Right cardiac atrium (tissue), 5 donors: ENCODE measurements around the gene PHC3. TPM values are rescaled to one million over a fixed set of nuclear protein-coding genes. Genes with fewer than 3 reads are reported as not detected.

Experiments
- ATAC-seq, 2 donors: fragments of 200-7000 bp; cut with Tn5 transposase; one replicate each; pipeline versions ENCODE4 v1.8.0 to v1.9.1; 2020; ENCODE audit warnings: moderate library complexity in 2 of 2, mild to moderate bottlenecking in 1 of 2
- DNase-seq, 3 donors: peaks; one replicate each; pipeline ENCODE4 v3.0.0-alpha.2; 2020
- H3K27ac ChIP-seq: one replicate; pipeline ENCODE4 v1.5.1; 2013; ENCODE audit warnings: mild to moderate bottlenecking, low read length, control low read depth, moderate library complexity
- H3K27me3 ChIP-seq: one replicate; pipeline ENCODE4 v1.6.1; 2013; ENCODE audit not compliant: control insufficient read depth, insufficient read depth
- H3K4me1 ChIP-seq: one replicate; pipeline ENCODE4 v1.6.1; 2013; ENCODE audit warnings: low read length; ENCODE audit not compliant: control insufficient read depth, insufficient read depth
- H3K4me3 ChIP-seq: one replicate; pipeline ENCODE4 v1.5.1; 2013; ENCODE audit warnings: low read length, control low read depth
- H3K9me3 ChIP-seq: one replicate; pipeline ENCODE4 v1.6.1; 2013; ENCODE audit warnings: low read length; ENCODE audit not compliant: control insufficient read depth
- WGBS: extraction: QIAGEN DNeasy Blood & Tissue Kit; methylation state at CpG from one replicate; pipeline ENCODE4 v1.1.7; 2013; 5-methylcytosine and 5-hydroxymethylcytosine counted together
- intact Hi-C, 4 donors: fragments of 100-400 bp; cut with DNase I; formaldehyde crosslinking; loops; one replicate each; pipeline versions ENCODE4 v1.11.0 to v1.14.0; 2022 to 2023
- polyA plus RNA-seq: library from polyadenylated mRNA; stranded (reverse); fragments of 200-250 nt; gene quantifications from one replicate; pipeline ENCODE4 v1.2.3, GENCODE V29; 2013
- total RNA-seq, 4 donors: library from RNA; stranded (reverse); fragmentation: NEBNext Ultra II Directional; extraction: Animal tissue kit (Norgen Biotek cat#: 25700); gene quantifications; one replicate each; pipeline ENCODE4 v1.2.1, GENCODE V29; 2021
- donor health status: healthy with polysubstance abuse.
- donor health status: DM: no; HTN: yes; CAD: no.
- donor health status: DM: no; HTN: no; CAD: no.
- donor health status: DM: no; HTN: yes; CAD: no; lungs with severe emphysema.
- donor health status: DM: yes; HTN: yes; CAD: no.

Gene PHC3
- total and polyA plus RNA-seq, 5 donors, result 6.2 to 62.4 (median 60.5) TPM

DNA sequence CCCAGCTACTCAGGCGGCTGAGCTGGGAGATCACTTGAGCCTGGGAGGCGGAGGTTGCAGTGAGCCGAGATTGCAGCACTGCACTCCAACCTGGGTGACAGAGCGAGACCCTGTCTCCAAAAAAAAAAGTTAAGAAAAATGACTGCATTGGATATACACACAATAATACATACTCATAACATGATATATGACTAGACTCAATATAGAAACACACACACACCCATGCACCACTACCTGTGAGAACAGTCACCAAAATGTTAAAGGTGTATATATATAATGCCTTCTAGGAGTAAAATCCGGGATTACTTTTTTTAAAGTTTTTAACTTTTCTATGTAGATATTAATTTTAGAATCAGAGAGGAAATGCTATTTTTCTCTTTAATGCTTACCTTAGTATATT is 25.9 kb downstream of the PHC3 start:
- Histone ChIP-seq H3K27ac (no peak overlapping the region), H3K9me3 (no peaks in the 10 kb centered on the region), H3K4me3 (no peak overlapping the region), H3K4me1 (peaks cover 7% of the 10 kb centered on the region), H3K27me3 (no peaks in the 10 kb centered on the region)
- 94% methylated on average over 5 of the region's 5 CpGs for WGBS
- ATAC-seq (no peak), DNase-seq (no peak)
- intact Hi-C loops, result no loop called here

DNA sequence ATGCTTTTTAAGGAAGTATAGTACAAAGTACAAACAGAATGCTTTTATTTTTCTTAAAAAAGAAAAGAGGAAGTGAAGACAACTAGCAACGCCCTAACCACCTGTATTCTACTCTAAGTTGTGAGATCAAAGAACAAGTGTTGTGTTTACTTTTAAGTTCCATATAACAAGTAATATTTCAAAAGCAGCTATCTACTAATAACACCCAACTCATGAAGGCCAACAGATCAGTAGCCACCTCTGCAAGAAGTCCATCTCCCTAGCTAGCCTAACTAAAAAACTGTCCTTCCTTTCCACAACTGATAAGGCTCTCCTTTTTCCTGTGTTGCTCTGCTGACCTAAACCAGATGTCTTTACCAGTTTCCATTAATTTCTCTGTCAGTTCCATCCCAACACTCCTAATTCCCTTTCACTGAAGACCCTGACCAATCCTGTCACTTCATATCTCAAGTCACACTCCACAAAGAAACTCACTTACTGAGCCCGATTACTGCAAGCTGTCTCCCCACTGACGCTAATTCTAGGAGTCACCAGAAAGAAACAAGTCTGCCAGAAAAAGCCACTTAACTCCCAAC is 26.9 kb downstream of the PHC3 start:
- Histone ChIP-seq H3K9me3 (no peaks in the 10 kb centered on the region), H3K4me3 (no peak overlapping the region), H3K4me1 (peaks cover 7% of the 10 kb centered on the region), H3K27me3 (no peaks in the 10 kb centered on the region), H3K27ac (no peak overlapping the region)
- no peak for ATAC-seq
- intact Hi-C loops, result no loop called here
- DNase-seq, result no peak
- WGBS, result 35% methylated on average over 3 of the region's 3 CpGs

DNA sequence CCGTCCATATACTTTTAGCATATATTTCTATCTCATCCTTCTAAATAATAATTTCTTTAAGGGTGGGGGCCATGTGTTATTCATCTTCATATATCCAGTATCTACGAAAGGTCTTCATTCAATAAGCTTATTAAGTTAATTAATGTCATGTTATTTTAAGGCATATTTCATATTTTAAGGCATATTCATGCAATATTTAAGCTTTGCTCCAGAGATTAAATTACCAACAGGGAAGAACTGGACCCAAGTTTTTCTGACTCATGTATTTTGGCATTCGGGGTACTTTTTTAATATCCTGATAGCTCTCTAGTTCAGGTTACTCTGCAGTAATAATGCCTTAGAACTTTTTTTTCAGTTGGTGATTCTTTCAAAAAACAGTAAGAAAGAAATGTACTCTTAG is 27.4 kb downstream of the PHC3 start:
- Histone ChIP-seq H3K4me1 (peaks cover 7% of the 10 kb centered on the region), H3K27me3 (no peaks in the 10 kb centered on the region), H3K27ac (no peak overlapping the region), H3K4me3 (no peak overlapping the region), H3K9me3 (no peaks in the 10 kb centered on the region)
- ATAC-seq (no peak), DNase-seq (no peak)
- WGBS, result 82% methylated on average over 3 of the region's 3 CpGs
- intact Hi-C loops, result no loop called here

DNA sequence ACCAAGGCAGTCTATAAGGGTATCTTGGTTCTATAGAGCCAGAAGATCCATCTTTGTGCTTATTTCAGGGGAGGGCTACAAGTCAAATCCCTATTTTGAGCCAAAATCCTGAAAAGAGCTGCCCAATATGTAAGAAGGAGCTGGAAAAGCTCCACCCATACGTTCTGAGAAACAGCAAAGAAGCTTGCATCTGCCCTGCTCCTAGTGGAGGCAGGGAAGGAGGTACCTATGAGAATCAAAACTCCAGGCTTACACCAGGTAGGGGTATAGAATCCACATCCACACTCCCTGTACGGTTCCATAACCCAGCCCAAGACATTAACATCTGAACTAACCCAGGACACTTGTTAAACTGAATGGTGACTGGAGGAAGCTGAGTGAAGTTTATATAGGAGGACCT is 30.0 kb downstream of the PHC3 start:
- no peak overlapping the region for H3K27ac ChIP-seq
- intact Hi-C loops, result no loop called here

DNA sequence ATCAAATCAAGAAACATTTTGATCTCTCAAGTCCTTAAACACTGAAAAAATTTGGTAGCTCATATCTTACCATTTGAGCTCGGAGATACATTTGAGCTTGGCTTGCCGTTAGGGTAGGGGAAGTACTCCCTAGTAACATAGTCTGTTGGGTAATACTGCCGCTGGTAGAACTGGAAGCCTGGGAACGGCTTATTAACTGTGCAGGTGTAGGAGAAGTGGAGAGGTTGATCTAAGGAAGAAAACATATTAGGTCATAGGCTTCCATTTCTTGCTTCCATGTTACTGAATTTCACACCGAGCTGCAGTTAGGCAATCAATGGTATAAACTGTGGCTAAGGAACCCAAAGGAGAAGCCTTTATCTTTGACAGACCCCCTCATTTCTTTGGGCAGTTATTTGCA is 32.5 kb downstream of the PHC3 start:
- no peak overlapping the region for H3K27ac ChIP-seq
- DNase-seq (no peak), ATAC-seq (no peak)
- intact Hi-C loops, result no loop called here
- WGBS, result 87% methylated on average over 5 of the region's 5 CpGs
- no peaks in the 10 kb centered on the region for H3K9me3 ChIP-seq
- H3K27me3 ChIP-seq, result no peaks in the 10 kb centered on the region
- H3K4me3 ChIP-seq, result no peak overlapping the region
- H3K4me1 ChIP-seq, result peaks cover 2% of the 10 kb centered on the region

More for the DNA sequence above, 30.0 kb downstream of the PHC3 start:
- no peaks in the 10 kb centered on the region for H3K9me3 ChIP-seq
- no peak overlapping the region for H3K4me3 ChIP-seq
- DNase-seq (no peak), ATAC-seq (peak in 1 of 2 donors; percentile 31)
- 78% methylated on average over 2 of the region's 2 CpGs for WGBS
- H3K4me1 ChIP-seq, result peaks cover 7% of the 10 kb centered on the region
- no peaks in the 10 kb centered on the region for H3K27me3 ChIP-seq

DNA sequence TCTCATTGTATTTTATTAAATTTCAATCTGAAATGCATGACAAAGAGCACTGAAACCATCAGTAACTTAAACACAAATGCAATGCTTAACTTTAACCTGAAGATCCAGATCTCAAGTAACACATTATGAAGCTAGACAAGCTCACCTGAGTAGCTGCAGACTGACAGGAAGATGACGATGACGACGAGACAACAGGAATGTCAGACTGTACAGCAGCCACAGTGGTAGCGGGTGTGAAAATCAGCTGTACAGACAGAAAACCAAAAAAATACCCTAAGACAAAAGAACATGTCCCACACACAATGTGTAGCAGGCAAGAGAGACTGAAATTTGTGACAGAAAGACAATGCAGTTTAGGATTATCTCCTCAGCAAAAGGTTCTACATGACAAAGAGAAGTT is 36.3 kb downstream of the PHC3 start:
- 84% methylated on average over 4 of the region's 4 CpGs for WGBS
- no peak for DNase-seq
- Histone ChIP-seq H3K4me1 (peaks cover 3% of the 10 kb centered on the region), H3K27ac (no peak overlapping the region), H3K9me3 (no peaks in the 10 kb centered on the region), H3K27me3 (no peaks in the 10 kb centered on the region), H3K4me3 (no peak overlapping the region)
- ATAC-seq, result no peak
- intact Hi-C loops, result no loop called here

DNA sequence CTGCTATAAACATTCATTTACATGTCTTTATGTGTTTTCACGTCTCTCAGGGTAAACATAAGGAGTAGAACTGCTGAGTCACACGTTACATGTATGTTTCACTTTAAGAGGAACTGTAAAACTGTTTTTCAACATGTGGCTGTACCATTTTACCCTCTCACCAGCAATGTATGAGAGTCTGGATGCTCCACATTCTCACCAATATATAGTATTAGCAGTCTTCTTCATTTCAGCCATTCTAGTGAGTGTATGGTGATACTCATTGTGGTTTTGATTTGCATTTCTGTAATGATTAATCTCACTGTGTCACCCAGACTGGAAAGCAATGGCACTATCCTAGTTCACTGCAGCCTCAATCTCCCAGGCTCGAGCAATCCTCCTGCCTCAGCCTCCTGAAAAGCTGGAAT is 37.1 kb downstream of the PHC3 start:
- Histone ChIP-seq H3K27me3 (no peaks in the 10 kb centered on the region), H3K27ac (no peak overlapping the region), H3K9me3 (no peaks in the 10 kb centered on the region), H3K4me3 (no peak overlapping the region), H3K4me1 (peaks cover 3% of the 10 kb centered on the region)
- DNase-seq (no peak), ATAC-seq (no peak)
- intact Hi-C loops, result no loop called here
- 96% methylated on average over 3 of the region's 3 CpGs for WGBS

DNA sequence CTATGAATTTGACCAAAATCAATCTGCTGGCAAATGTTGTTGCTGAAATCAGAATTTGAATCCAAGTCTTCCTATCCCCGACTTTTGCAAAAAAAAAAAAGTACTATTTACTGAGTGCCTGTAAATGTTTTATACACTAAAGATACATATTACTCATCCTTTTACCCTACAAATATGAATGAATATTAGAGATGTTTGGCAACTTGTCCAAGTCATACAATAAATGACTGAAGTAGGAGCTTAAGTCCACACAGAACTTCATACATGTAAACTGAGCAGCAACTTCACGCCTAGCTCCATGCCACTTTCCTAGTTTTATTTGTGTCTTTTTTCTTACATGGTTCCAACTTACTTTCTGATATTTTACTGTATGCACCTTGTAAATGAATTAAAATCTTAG is 39.2 kb downstream of the PHC3 start:
- no peaks in the 10 kb centered on the region for H3K27me3 ChIP-seq
- ATAC-seq, result no peak
- WGBS, result 98% methylated on average over 2 of the region's 2 CpGs
- no peak overlapping the region for H3K4me3 ChIP-seq
- no peak overlapping the region for H3K27ac ChIP-seq
- H3K4me1 ChIP-seq, result peaks cover 3% of the 10 kb centered on the region
- no peak for DNase-seq
- H3K9me3 ChIP-seq, result no peaks in the 10 kb centered on the region
- intact Hi-C loops, result no loop called here

DNA sequence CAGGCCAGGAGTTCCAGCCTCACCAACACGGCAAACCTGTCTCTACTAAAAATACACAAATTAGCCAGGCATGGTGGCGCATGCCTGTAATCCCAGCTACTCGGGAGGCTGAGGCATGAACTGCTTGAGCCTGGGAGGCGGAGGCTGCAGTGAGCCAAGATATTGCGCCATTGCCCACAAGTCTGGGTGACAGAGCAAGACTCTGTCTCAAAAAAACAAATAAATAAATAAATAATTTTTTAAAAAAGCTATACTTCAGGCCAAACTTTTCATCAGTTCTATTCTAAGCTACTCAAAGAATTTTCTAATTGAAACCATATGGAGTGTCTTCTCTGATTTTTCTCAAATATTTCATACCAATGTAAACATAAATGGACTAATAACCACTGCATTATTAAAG is 43.5 kb downstream of the PHC3 start:
- Histone ChIP-seq H3K4me1 (peaks cover 3% of the 10 kb centered on the region), H3K9me3 (no peaks in the 10 kb centered on the region), H3K4me3 (no peak overlapping the region), H3K27ac (no peak overlapping the region), H3K27me3 (no peaks in the 10 kb centered on the region)
- no peak for DNase-seq
- no peak for ATAC-seq
- WGBS, result 95% methylated on average over 5 of the region's 5 CpGs
- intact Hi-C loops, result no loop called here

DNA sequence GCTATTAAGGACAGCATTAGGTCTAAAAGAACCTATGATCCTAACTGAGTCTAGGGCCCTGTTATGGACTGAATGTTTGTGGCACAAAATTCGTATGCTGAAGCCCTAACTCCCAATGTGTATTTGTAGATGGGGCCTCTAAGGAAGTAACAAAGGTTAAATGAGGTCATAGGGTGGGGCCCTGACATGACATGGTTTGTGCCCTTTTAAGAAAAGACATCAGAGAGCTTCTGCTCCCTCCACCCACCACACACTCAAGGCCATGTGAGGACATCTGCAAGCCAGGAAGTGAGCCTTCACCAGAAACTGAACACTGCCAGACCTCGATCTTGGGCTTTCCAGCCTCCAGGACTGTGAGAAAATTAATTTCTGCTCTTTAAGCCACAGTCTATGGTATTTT is 49.2 kb downstream of the PHC3 start:
- no peak overlapping the region for H3K27ac ChIP-seq
- 87% methylated on average over 2 of the region's 2 CpGs for WGBS
- no peaks in the 10 kb centered on the region for H3K4me1 ChIP-seq
- intact Hi-C loops, result no loop called here
- no peak overlapping the region for H3K4me3 ChIP-seq
- H3K27me3 ChIP-seq, result no peaks in the 10 kb centered on the region
- H3K9me3 ChIP-seq, result no peaks in the 10 kb centered on the region
- no peak for DNase-seq
- ATAC-seq, result no peak

DNA sequence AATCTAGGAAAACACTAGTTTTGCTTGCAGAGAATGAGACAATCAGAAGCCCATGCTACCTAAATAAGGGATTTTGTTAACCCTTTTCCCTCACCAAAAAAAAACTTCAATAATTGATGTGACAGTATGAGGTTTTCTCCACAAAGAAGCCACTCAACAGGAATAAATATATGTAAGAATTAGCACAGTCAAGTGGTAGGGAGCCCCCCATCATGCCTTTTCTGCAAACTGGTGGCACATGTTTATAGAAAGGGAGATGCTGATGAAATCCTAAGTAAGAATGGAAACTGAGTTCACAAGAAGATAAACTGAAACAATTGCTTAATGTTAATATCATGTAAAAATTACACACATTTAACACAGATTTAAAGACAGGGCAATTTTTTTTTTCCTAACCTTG is 51.0 kb downstream of the PHC3 start:
- H3K27ac ChIP-seq, result no peak overlapping the region
- no peaks in the 10 kb centered on the region for H3K9me3 ChIP-seq
- H3K27me3 ChIP-seq, result no peaks in the 10 kb centered on the region
- DNase-seq, result no peak
- intact Hi-C loops, result no loop called here
- H3K4me3 ChIP-seq, result no peak overlapping the region
- H3K4me1 ChIP-seq, result peaks cover 1% of the 10 kb centered on the region
- ATAC-seq, result no peak

DNA sequence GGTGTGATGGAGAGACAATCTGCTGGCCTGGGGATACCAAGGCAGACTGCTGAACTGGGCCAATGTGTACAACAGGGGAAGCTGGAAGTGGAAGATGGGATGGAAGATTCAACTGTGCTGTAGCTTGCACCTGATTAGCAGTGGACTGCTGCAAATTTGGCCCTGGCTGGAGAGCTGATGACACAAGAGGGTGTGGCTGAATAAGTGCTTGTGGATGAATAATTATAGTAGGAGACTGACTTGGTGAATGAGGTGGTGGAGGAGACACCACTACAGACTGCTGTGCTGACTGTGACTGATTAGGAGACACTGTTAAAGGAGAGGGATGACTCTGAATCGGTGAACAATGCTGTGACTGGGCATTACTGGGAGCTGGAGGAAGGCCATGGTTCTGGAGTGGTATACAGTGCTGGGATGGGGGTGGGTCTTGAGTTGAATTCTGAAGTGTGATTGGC is 52.5 kb downstream of the PHC3 start:
- DNase-seq, result no peak
- peak; percentile 29 to 52 for ATAC-seq
- intact Hi-C loops, result no loop called here
- H3K4me1 ChIP-seq, result peaks cover 1% of the 10 kb centered on the region
- WGBS, result 81% methylated on average over 1 of the region's 1 CpG
- no peak overlapping the region for H3K27ac ChIP-seq
- H3K4me3 ChIP-seq, result no peak overlapping the region
- H3K27me3 ChIP-seq, result no peaks in the 10 kb centered on the region
- no peaks in the 10 kb centered on the region for H3K9me3 ChIP-seq
